B cell (primary cell): ENCODE results near the gene SERHL2.

ENCODE experiments used
- CTCF ChIP-seq: fragments of 200-600 bp; IDR thresholded peaks from one replicate; pipeline ENCODE4 v1.8.0; 2022; ENCODE audit warnings: antibody characterized with exemption, mild to moderate bottlenecking
- EZH2 ChIP-seq: IDR thresholded peaks from 2 replicates; pipeline ENCODE4 v1.6.1; 2012; ENCODE audit warnings: borderline replicate concordance, low read depth, mild to moderate bottlenecking, moderate library complexity, low read length; ENCODE audit not compliant: insufficient read depth, poor library complexity, severe bottlenecking

GRCh38 chr22:42519525-42520401 is 34.0 kb upstream of the SERHL2 start, which contains the start of gene RRP7A:
- TF ChIP-seq CTCF (no peak), EZH2 (no peak)
